ENCODE data around the gene CADM1.

CADM1 gene

GRCh38 chr11:115360186-115360824 is 143.9 kb downstream of the CADM1 start:
- Histone ChIP-seq H3K4me1 (ENCODE audit: insufficient read depth, low read length) (no peaks in the 10 kb centered on the region), H3K27me3 (ENCODE audit: insufficient read depth, low read length) (no peaks in the 10 kb centered on the region), H3K9me3 (ENCODE audit: low read length) (no peaks in the 10 kb centered on the region), H3K4me3 (ENCODE audit: low read length) (no peak overlapping the region), H3K36me3 (ENCODE audit: insufficient read depth, low read length) (no peaks in the 10 kb centered on the region), H2AFZ (ENCODE audit: low read depth, low read length) (no peak overlapping the region)

GRCh38 chr11:115357066-115357465 is 147.1 kb downstream of the CADM1 start:
- H3K4me3 ChIP-seq (ENCODE audit: low read length): no peak overlapping the region
- no peaks in the 10 kb centered on the region for H3K36me3 ChIP-seq (ENCODE audit: insufficient read depth, low read length)
- H3K27me3 ChIP-seq (ENCODE audit: insufficient read depth, low read length): no peaks in the 10 kb centered on the region
- no peaks in the 10 kb centered on the region for H3K9me3 ChIP-seq (ENCODE audit: low read length)
- no peak overlapping the region for H2AFZ ChIP-seq (ENCODE audit: low read depth, low read length)
- H3K4me1 ChIP-seq (ENCODE audit: insufficient read depth, low read length): no peaks in the 10 kb centered on the region

GRCh38 chr11:115352805-115353485 is 151.3 kb downstream of the CADM1 start:
- no peaks in the 10 kb centered on the region for H3K36me3 ChIP-seq (ENCODE audit: insufficient read depth, low read length)
- no peak overlapping the region for H2AFZ ChIP-seq (ENCODE audit: low read depth, low read length)
- no peaks in the 10 kb centered on the region for H3K9me3 ChIP-seq (ENCODE audit: low read length)
- H3K27me3 ChIP-seq (ENCODE audit: insufficient read depth, low read length): no peaks in the 10 kb centered on the region
- no peaks in the 10 kb centered on the region for H3K4me1 ChIP-seq (ENCODE audit: insufficient read depth, low read length)
- no peak overlapping the region for H3K4me3 ChIP-seq (ENCODE audit: low read length)

GRCh38 chr11:115349335-115350017 is 154.7 kb downstream of the CADM1 start:
- H3K9me3 ChIP-seq (ENCODE audit: low read length): no peaks in the 10 kb centered on the region
- no peak overlapping the region for H2AFZ ChIP-seq (ENCODE audit: low read depth, low read length)

DNA sequence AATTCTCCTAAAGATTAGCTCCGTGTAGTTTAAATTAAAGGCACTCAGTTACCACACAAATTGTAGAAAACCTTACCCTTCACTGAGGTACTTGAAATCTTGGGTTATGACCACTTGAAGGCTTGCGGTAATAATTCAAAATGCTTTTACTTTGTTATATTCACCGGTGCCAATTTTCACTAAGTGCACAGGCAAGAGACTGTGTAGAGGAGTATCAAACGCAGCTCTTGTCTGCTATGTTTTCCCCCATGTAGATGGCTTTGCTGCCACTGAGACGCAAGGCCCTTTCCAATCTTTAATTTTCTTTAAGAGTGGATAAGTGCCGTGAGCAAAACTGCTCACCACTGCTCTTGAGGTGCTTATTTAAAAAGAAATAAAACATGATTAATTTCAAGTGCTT is 155.8 kb downstream of the CADM1 start:
- Histone ChIP-seq H3K36me3 (ENCODE audit: insufficient read depth, low read length) (no peaks in the 10 kb centered on the region), H3K9me3 (ENCODE audit: low read length) (no peaks in the 10 kb centered on the region), H2AFZ (ENCODE audit: low read depth, low read length) (no peak overlapping the region), H3K4me1 (ENCODE audit: insufficient read depth, low read length) (peaks cover 23% of the 10 kb centered on the region), H3K27me3 (ENCODE audit: insufficient read depth, low read length) (no peaks in the 10 kb centered on the region), H3K4me3 (ENCODE audit: low read length) (no peak overlapping the region)

More at GRCh38 chr11:115349335-115350017, 154.7 kb downstream of the CADM1 start:
- Histone ChIP-seq H3K36me3 (ENCODE audit: insufficient read depth, low read length) (no peaks in the 10 kb centered on the region), H3K27me3 (ENCODE audit: insufficient read depth, low read length) (no peaks in the 10 kb centered on the region), H3K4me3 (ENCODE audit: low read length) (no peak overlapping the region), H3K4me1 (ENCODE audit: insufficient read depth, low read length) (peaks cover 20% of the 10 kb centered on the region)

DNA sequence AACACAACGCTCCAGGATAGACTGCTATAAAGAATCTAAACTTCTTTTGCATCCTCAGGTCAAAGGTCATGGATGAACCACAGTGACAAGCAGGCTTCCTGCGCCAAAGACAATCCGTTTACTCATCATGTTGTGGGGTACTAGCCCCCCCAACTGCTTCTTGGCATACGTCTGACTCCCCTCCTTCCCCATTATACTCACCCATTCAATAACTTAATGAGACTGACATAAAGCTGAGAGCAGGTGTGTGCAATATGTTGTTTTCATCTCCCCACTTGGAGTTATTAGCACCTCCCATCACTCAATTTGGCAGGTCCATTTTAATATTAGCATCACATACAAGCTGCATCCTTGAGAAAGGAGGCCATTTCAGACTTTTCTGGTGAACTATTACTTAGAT is 157.1 kb downstream of the CADM1 start:
- H3K36me3 ChIP-seq (ENCODE audit: insufficient read depth, low read length): no peaks in the 10 kb centered on the region
- H3K4me3 ChIP-seq (ENCODE audit: low read length): no peak overlapping the region
- H3K9me3 ChIP-seq (ENCODE audit: low read length): no peaks in the 10 kb centered on the region
- H2AFZ ChIP-seq (ENCODE audit: low read depth, low read length): no peak overlapping the region
- H3K4me1 ChIP-seq (ENCODE audit: insufficient read depth, low read length): peaks cover 23% of the 10 kb centered on the region
- H3K27me3 ChIP-seq (ENCODE audit: insufficient read depth, low read length): no peaks in the 10 kb centered on the region

GRCh38 chr11:115345840-115346239 is 158.4 kb downstream of the CADM1 start:
- Histone ChIP-seq H3K4me1 (ENCODE audit: insufficient read depth, low read length) (peaks cover 23% of the 10 kb centered on the region), H3K36me3 (ENCODE audit: insufficient read depth, low read length) (no peaks in the 10 kb centered on the region), H3K27me3 (ENCODE audit: insufficient read depth, low read length) (no peaks in the 10 kb centered on the region), H3K9me3 (ENCODE audit: low read length) (no peaks in the 10 kb centered on the region), H3K4me3 (ENCODE audit: low read length) (no peak overlapping the region), H2AFZ (ENCODE audit: low read depth, low read length) (no peak overlapping the region)

DNA sequence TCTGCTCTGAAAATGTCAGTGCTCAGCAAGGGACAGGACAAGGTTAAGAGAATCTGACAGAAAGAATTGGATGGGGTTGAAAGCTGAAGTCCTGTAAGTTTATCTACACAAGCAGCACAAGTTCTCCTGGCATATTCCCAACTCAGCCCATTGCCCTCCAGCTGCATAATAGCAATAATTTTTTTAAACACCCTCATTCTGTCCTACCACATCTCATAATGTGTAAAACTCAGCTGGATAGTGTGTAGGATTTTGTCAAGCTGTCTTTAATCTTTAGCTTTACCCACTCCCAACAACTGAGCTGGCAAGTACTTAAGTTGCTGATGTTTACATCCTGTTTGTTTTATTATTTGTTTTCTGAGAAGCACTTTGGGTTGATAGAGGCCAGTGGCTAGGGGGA is 158.9 kb downstream of the CADM1 start:
- Histone ChIP-seq H3K9me3 (ENCODE audit: low read length) (no peaks in the 10 kb centered on the region), H3K36me3 (ENCODE audit: insufficient read depth, low read length) (no peaks in the 10 kb centered on the region), H3K4me1 (ENCODE audit: insufficient read depth, low read length) (peaks cover 23% of the 10 kb centered on the region), H3K4me3 (ENCODE audit: low read length) (no peak overlapping the region), H2AFZ (ENCODE audit: low read depth, low read length) (no peak overlapping the region), H3K27me3 (ENCODE audit: insufficient read depth, low read length) (no peaks in the 10 kb centered on the region)

- no peaks in the 10 kb centered on the region for H3K27me3 ChIP-seq (ENCODE audit: insufficient read depth, low read length)
- no peak overlapping the region for H2AFZ ChIP-seq (ENCODE audit: low read depth, low read length)
- no peaks in the 10 kb centered on the region for H3K9me3 ChIP-seq (ENCODE audit: low read length)
- no peaks in the 10 kb centered on the region for H3K36me3 ChIP-seq (ENCODE audit: insufficient read depth, low read length)
- peaks cover 23% of the 10 kb centered on the region for H3K4me1 ChIP-seq (ENCODE audit: insufficient read depth, low read length)
- H3K4me3 ChIP-seq (ENCODE audit: low read length): no peak overlapping the region
Observed at GRCh38 chr11:115344846-115345245, 159.4 kb downstream of the CADM1 start.

GRCh38 chr11:115342142-115342541 is 162.1 kb downstream of the CADM1 start:
- Histone ChIP-seq H3K27me3 (ENCODE audit: insufficient read depth, low read length) (no peaks in the 10 kb centered on the region), H3K36me3 (ENCODE audit: insufficient read depth, low read length) (no peaks in the 10 kb centered on the region), H3K9me3 (ENCODE audit: low read length) (no peaks in the 10 kb centered on the region), H3K4me3 (ENCODE audit: low read length) (no peak overlapping the region), H2AFZ (ENCODE audit: low read depth, low read length) (no peak overlapping the region), H3K4me1 (ENCODE audit: insufficient read depth, low read length) (peaks cover 22% of the 10 kb centered on the region)

GRCh38 chr11:115340874-115341273 is 163.3 kb downstream of the CADM1 start:
- H3K36me3 ChIP-seq (ENCODE audit: insufficient read depth, low read length): no peaks in the 10 kb centered on the region
- H2AFZ ChIP-seq (ENCODE audit: low read depth, low read length): no peak overlapping the region
- H3K4me3 ChIP-seq (ENCODE audit: low read length): no peak overlapping the region
- H3K9me3 ChIP-seq (ENCODE audit: low read length): no peaks in the 10 kb centered on the region
- no peaks in the 10 kb centered on the region for H3K27me3 ChIP-seq (ENCODE audit: insufficient read depth, low read length)
- H3K4me1 ChIP-seq (ENCODE audit: insufficient read depth, low read length): peaks cover 15% of the 10 kb centered on the region

DNA sequence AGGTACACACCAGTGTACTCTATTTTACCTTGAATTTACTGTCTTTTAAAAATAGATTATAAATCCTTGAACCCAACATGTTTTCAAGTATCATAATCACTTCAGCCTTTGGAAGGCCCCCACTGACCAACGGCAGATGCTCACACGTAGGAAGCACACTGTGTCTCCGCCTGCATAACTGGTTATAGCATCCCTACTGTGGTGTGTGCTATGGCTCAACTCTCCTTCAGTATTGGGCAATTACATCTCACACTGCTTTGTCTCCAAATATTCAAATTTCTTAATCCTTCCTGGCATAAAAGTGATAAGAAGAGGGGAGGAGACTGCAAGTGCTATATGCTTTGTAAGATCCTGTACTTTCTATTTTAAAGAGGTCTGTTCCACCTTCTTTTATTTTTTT is 165.7 kb downstream of the CADM1 start:
- no peaks in the 10 kb centered on the region for H3K9me3 ChIP-seq (ENCODE audit: low read length)
- H3K27me3 ChIP-seq (ENCODE audit: insufficient read depth, low read length): no peaks in the 10 kb centered on the region
- no peak overlapping the region for H3K4me3 ChIP-seq (ENCODE audit: low read length)
- H3K36me3 ChIP-seq (ENCODE audit: insufficient read depth, low read length): no peaks in the 10 kb centered on the region
- no peak overlapping the region for H2AFZ ChIP-seq (ENCODE audit: low read depth, low read length)
- H3K4me1 ChIP-seq (ENCODE audit: insufficient read depth, low read length): peaks cover 3% of the 10 kb centered on the region

GRCh38 chr11:115334932-115335788 is 169.1 kb downstream of the CADM1 start:
- Histone ChIP-seq H3K4me1 (ENCODE audit: insufficient read depth, low read length) (peaks cover 3% of the 10 kb centered on the region), H3K4me3 (ENCODE audit: low read length) (no peak overlapping the region), H2AFZ (ENCODE audit: low read depth, low read length) (no peak overlapping the region), H3K36me3 (ENCODE audit: insufficient read depth, low read length) (no peaks in the 10 kb centered on the region), H3K27me3 (ENCODE audit: insufficient read depth, low read length) (no peaks in the 10 kb centered on the region), H3K9me3 (ENCODE audit: low read length) (no peaks in the 10 kb centered on the region)

All from neuron (in vitro differentiated cells).